ENCODE data around the gene RAB44.

- no peak for TF ChIP-seq CTCF (IDR thresholded peaks at IDR 0.05; ENCODE audit: low read depth, low read length)
- no peak for TF ChIP-seq EZH2phosphoT487 (IDR thresholded peaks at IDR 0.05; ENCODE audit: low read depth)
Measured at GRCh38 chr6:36677059-36677749, 20.4 kb upstream of the RAB44 start.

All from OCI-LY3 (cell line).